Choroid plexus epithelial cell (primary cell): ENCODE results near the gene KCTD5.
"Not testable (repeated sequence)": the region's sequence is repeated elsewhere in the genome, so short reads cannot be mapped to it uniquely, and the experiment has no call there.

Source experiments
- DNase-seq: peaks from one replicate; pipeline ENCODE4 v3.0.0-alpha.2; 2010; ENCODE audit warnings: low read depth
- H3K4me3 ChIP-seq: 2 replicates; pipeline ENCODE4 v1.5.1; 2011; ENCODE audit warnings: low read depth, mild to moderate bottlenecking, control low read depth, low read length, moderate library complexity
- CTCF ChIP-seq: conservative IDR thresholded peaks from 2 replicates; pipeline ENCODE4 v1.5.1; 2011; ENCODE audit warnings: low read depth, mild to moderate bottlenecking, control low read depth, inconsistent platforms, low read length, moderate library complexity

The KCTD5 gene

GRCh38 chr16:2717383-2718263, 35.3 kb downstream of the KCTD5 start:
- TF ChIP-seq CTCF: no peak
- H3K4me3 ChIP-seq: no peak overlapping the region
- DNase-seq: no peak

- H3K4me3 ChIP-seq: no peak overlapping the region
- no peak for TF ChIP-seq CTCF
- DNase-seq: no peak
Measured at GRCh38 chr16:2719328-2720063, 37.2 kb downstream of the KCTD5 start.

GRCh38 chr16:2720064-2720457, 37.7 kb downstream of the KCTD5 start, which contains the start of gene PRSS27:
TSS of gene PRSS27 (minus strand) at chr16:2720224. CDS start at chr16:2720160, 64 bp downstream.
- H3K4me3 ChIP-seq: peak within 1 kb of the TSS; percentile 62
- no peak for TF ChIP-seq CTCF
- no peak for DNase-seq

- TF ChIP-seq CTCF: peak; percentile 42
- peak overlapping the region; percentile 62 for H3K4me3 ChIP-seq
- DNase-seq: peak; percentile 75
Measured at GRCh38 chr16:2720719-2721633, 38.7 kb downstream of the KCTD5 start.

GRCh38 chr16:2721634-2722173, 39.4 kb downstream of the KCTD5 start:
- H3K4me3 ChIP-seq: peak overlapping the region; percentile 62
- DNase-seq: not testable (repeated sequence)

GRCh38 chr16:2724088-2724676, 41.9 kb downstream of the KCTD5 start:
- DNase-seq: no peak
- no peak overlapping the region for H3K4me3 ChIP-seq
- TF ChIP-seq CTCF: no peak
